ENCODE measurements around the gene REXO1.
"Not testable (repeated sequence)": the region's sequence is repeated elsewhere in the genome, so short reads cannot be mapped to it uniquely, and the experiment has no call there.

Gene REXO1

GRCh38 chr19:1876496-1877279 lies 28.4 kb upstream of the REXO1 start:
- FAIRE-seq = not testable (repeated sequence)

GRCh38 chr19:1875646-1876495 lies 27.6 kb upstream of the REXO1 start:
- FAIRE-seq = peak; percentile 91

GRCh38 chr19:1875265-1875645 lies 27.0 kb upstream of the REXO1 start:
- FAIRE-seq = not testable (repeated sequence)

DNA sequence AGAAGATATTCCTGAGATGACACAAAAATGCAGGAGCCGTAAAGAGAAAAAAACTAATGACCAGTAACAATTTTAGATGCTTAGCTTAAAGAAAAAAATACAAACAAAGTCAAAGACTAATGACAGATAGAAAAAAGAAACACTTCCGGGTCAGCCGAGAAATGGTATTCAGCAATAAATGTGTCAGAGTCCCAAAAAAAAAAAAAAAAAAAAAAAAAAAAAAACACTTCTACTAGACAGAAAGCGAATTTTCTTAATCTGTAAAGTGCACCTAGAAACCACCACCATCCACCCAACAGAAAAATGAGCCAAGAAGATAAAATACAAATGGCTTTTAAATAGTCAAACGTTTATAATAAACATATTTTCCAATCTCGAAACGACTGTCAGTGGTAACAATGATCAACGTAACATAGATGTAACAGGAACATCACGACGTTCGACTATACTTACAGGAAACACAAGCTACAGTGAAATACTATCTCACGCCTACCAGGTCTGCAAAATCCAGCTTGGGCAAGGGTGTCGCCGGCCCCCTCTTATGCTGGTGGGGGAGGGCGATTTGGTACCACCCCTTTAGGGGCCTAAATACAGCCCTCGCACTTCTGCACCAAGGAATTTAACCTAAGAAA lies 26.4 kb upstream of the REXO1 start:
- peak; percentile 80 for FAIRE-seq

DNA sequence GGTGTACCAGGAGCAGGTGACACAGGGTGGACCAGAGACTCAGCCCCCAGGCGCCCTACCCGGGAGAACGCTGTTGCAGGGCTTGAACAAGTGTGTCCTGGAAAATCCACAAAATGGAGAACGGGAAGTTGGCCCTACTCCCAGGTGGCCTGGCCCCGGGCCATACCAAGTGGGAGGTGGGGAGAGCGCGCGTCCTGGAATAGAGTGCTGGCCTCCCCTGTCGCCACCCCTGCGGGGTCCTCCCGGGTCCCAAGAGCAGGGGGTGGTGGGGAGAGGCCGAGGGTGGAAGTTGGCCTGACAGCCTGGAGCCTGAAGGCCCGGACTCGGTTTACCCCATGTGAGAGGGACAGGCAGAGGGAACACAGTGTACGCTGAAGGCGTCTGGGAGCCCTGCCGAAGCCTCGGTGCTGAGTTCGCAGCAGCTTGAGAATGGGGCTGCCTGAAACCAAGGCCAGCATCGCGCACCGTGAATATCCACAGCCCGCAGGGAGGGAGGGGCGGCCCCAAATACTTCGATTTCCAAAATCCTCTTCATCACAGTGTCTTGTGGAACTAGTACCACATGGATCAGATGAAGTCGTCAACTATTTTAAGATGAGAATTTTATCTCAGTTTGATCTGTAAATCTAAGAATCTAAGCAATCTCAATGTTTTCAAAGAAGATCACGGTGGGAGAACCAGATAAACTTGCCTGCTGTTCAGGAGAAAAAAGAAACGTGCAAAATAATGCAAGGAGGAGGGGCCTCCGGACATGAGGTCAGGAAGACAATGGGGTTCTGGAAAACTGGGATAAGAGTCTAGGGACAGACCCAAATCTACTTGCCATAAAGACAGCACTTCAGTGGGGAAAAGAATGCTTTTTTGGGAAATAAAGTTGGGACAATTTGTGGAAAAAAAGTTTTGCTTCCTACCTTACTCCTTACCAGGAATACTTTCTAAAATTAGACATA lies 25.5 kb upstream of the REXO1 start:
- no peak for FAIRE-seq

- no peak for FAIRE-seq
These were observed 24.7 kb upstream of the REXO1 start for GRCh38 chr19:1872807-1873523.

GRCh38 chr19:1871630-1872029 lies 23.3 kb upstream of the REXO1 start:
- FAIRE-seq = no peak

DNA sequence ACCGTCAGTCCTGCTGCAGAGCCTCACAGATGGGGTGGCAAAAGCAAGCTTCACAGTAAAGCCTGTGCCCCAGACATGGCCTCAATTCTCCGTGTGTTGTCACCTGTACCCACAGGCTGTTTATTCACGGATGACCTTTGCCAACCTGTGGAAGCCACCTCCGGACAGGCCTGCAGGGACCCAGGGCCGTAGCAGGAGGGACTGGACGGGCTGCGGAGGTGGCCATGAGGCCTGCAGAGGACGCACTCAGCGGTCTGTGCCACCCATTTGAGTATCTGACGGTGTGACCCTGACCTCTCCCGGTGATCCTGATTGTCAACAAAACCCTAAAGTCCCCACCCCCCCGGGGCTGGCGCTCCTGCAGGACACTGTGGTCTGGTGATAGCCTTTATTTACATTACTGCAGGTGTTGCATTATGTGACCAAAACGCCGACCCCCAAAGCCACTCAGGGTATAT lies 22.9 kb upstream of the REXO1 start:
- no peak for FAIRE-seq

GRCh38 chr19:1868971-1869370 lies 20.7 kb upstream of the REXO1 start:
- no peak for FAIRE-seq

DNA sequence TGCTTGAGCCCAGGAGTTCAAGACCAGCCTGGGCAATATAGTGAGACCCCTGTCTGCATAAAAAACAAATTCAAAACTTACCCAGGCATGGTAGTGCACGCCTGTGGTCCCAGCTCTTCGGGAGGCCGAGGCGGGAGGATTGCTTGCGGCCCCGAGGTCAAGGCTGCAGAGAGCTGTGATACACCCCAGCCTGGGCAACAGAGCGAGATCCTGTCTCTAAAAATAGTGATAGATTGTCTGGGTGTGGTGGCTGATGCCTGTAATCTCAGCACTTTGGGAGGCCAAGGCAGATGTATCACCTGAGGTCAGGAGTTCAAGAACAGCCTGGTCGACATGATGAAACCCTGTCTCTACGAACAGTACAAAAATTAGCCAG lies 19.1 kb upstream of the REXO1 start:
- no peak for FAIRE-seq

DNA sequence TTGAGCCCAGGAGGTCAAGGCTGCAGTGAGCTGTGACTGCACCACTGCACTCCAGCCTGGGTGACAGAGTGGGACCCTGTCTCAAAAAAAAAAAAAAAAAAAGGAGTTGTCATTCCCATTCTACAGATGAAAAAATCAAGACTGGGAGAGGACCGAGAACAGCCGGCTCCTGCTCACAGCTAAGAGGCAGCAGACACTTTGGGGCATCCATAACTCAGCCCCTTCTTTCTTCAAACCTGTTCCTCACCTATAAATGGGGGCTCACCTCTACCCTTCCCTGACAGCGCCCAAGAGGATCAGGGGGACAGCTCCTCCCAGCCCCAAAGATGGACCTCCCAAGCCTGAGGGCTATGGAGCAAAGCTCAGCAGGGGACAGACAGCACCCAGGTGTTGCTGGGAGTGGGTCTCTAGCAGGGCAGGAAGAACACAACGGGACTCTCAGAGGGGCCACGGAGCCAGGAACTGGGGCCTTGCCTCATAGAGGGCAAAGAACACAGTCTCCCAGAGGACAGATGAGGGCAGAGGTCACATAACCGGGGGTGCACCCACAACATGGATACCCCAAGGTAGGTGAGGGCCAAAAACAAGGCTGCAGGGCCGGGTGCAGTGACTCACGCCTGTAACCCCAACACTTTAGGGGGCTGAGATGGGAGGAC lies 18.5 kb upstream of the REXO1 start:
- no peak for FAIRE-seq

DNA sequence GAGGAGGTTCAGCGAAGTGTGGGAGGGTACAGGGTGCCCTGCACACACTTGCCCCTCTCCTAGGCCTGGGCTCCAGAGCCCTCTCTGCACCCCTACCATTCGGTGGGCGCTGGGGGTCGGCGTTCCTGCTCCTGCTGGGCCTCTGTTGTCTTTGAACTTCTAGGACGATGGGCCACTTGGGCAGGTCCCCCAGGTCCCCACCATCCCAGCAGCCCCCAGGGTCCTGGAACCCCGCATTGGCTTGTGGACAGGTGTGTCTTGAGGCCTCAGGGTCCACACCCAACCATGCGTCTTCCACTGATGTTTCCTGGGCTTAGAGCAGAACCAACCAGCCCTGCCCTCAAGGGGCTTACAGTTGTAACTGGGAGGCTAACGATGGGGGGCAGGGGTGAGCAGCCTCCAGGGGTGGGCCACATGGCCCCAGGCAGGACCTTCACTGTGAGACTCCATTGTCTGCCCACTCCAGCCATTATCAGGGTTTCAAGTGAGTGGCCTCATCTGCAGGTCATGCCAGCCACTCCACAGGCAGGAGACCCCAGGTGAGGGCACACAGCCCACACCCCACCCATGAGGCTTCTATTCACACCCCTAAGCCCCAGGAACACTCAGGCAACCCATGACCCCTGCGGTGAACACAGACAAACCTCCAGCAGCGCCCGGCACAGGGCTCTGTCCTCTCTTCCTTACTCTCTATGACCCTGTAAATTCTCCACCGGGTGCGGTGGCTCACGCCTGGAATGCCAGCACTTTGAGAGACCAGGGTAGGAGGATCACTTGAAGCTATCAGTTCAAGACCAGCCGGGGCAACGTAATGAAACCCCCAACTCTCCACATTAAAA lies 17.1 kb upstream of the REXO1 start:
- FAIRE-seq = no peak

- no peak for FAIRE-seq
These were observed 16.3 kb upstream of the REXO1 start for GRCh38 chr19:1864480-1865171.

DNA sequence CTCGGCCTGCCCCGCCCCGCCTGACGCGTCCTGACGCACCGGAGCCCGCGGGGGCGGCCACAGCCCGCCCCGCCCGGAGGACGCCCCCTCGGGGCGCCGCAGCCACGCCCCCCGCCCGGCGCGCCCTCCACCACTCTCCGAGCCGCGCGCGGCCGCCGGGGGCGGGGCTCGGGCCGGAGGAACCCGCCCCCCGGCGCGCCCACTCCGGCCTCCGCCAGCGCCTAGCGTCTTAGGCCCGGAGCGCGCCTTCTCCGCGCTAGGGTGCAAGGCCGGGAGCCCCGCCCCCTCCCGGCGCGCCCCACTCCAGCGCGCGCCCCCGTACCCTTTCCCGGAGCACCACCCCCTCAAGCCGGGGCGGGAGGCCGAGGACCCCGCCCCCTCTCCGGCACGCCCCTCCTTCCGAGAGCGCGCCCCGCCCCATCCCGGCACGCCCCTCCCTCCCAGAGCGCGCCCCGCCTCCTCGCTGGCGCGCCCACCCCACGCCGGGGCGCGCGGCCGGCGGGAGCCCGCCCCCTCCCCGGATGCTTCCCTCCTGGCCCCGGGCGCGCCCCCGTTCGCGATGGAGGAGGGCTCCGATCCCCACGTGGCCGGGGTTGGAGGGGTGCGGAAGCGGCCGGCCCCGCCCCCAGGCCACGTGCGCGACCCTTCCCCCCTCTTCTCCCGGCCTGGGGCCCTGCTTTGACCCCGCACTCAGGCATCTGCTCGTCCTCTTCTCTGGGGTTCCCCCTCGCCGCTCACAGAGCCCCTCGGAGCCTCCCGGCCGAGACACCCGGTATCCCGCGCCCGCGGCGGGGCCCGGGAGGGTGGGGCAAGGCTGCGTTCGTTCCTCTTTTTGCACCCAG lies 15.6 kb upstream of the REXO1 start:
- no peak for FAIRE-seq

DNA sequence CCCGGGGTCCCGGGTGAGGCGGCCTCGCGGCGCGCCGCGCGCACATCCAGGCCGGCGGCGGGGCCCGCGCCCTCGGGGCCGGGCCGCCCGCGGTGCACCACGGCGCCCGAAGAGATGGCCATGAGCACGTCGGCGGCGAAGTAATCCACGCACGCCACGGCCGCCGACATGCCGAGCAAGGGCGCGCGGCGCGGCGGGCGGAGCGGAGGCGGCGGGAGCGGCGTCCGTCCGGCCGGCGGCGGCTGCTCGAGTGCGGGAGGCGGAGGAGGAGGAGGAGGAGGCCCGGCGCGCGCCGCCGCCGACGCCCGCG lies 15.0 kb upstream of the REXO1 start, which contains the start of gene KLF16:
Gene KLF16, minus strand, starts transcription at position 252 of the 310 bp plus-strand sequence. Its CDS starts 82 bp downstream, at position 170.
- FAIRE-seq = no peak

DNA sequence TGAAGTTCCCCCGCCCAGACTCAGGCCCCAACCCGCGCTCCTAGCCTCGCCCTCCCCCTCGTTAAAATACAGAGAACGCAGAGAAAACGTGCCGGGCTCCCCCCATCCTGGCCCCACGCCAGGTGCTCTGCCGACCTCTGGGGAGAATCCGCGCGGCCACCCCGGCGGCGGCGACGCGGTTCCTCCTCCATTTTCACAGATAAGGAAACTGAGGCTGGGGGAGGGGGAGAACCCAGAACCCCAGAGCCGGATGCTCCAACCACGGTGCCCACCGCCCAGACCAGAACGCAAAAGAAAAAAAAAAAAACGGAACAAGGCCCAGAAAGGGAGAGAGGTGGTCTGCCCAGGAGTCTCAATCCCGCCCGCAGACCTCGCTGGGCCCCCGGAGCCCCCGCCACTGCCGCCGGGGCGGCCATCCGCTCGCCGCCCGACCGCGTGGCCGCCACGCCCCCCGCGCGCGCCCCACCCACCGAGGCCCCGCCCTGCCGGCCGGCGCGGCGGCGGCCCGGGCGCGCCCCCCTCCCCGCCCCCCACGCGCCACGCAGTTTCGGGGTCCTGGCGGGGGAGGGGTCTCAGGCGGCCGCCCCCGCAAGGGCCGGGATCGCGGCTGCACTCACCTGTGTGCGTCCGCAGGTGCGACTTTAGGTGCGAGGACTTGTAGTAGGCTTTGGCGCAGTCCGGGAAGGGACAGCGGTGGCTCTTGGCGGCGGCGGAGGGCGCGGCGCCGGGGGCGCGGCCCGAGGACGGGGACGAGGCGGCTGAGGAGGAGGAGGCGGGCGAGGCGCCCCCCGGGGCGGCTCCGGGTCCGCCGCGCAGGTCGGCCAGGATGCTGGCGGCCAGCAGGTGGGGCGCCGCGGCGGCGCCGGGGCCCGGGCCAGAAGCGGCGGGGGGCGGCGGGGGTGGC lies 14.4 kb upstream of the REXO1 start:
- no peak for FAIRE-seq

DNA sequence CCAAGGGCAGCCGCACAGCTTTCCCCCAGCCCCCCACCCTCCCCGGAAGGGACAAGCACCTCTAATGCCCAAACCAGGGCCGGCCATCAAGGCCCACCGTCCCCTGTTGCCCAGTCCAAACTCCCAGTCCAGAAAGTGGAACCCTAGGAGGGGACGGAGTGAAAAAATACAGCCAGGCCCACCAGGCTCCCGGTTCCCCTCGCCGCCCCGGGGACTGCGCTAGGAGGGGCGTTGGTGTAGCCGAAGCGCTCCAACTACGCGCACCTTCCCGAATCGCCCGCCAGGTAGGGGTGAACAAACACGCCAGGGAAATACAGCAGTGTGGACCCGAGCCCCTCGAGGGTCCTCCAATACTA lies 13.8 kb upstream of the REXO1 start:
- no peak for FAIRE-seq

DNA sequence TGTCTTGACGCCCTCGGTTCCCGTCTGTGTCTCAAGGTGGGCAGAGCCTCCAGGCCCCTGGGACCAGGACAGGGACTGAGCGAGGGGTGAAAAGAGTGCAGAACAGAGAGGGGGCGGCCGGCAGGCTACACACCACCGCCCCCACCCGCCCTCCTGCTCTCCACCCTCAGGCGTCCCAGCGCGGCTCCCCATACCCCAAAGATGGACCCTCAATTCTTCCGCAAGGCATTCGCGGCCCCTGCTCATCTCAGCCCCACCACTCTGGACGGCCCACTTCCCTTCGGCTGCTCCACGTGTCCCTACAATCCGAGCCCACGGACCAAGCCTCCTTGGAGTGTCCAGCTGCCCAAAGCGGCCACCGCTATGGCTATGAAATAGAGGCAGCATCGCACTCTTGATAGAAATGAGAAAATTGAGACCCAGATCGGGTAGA lies 13.3 kb upstream of the REXO1 start:
- no peak for FAIRE-seq

All from G401.6 (cell line).